Endothelial cell of umbilical vein (primary cell): ENCODE results near the gene FANCC. TPM values are rescaled to one million over a fixed set of nuclear protein-coding genes. Genes with fewer than 3 reads are reported as not detected.

Experiments
- BruUV-seq: library from RNA; stranded (reverse); fragments of 400-500 nt; replicated peaks from 2 replicates; lab custom pipeline; 2021; lab: Mats Ljungman, UMichigan
- CTCF ChIA-PET: fragments of 300-600, 350-600 bp; sonication (Branson Sonifier 250); formaldehyde crosslinking; loops from one replicate; lab custom pipeline; 2021; ENCODE audit warnings: antibody characterized with exemption, inconsistent platforms; lab: Charles Lee
- POLR2A ChIA-PET: fragments of 300-600, 350-600 bp; sonication (Branson Sonifier 250); formaldehyde crosslinking; loops from one replicate; lab custom pipeline; 2021; ENCODE audit warnings: antibody characterized with exemption, inconsistent platforms; lab: Charles Lee
- DNase-seq: peaks from one replicate; pipeline ENCODE4 v3.0.0-alpha.2; 2011; ENCODE audit warnings: low read depth, low spot score
- FAIRE-seq: peaks from 2 replicates; lab custom pipeline; 2011; peaks lifted over from hg19 to GRCh38; lab: Jason Lieb, UNC
- H2AFZ ChIP-seq: 2 replicates; pipeline ENCODE4 v1.6.0; 2012; ENCODE audit warnings: low read depth, low read length, control low read depth, inconsistent platforms
- H3K27ac ChIP-seq: 2 replicates; pipeline ENCODE4 v1.5.1; 2011; ENCODE audit warnings: low read depth, mild to moderate bottlenecking, control low read depth, low read length, moderate library complexity; ENCODE audit not compliant: insufficient read depth
- H3K27me3 ChIP-seq, 2 experiments: 2 replicates each; pipeline versions ENCODE4 v1.6.0 to v1.6.1; 2011; ENCODE audit warnings: low read length in 2 of 2, mixed read lengths in 1 of 2; ENCODE audit not compliant: control insufficient read depth in 2 of 2, insufficient read depth in 2 of 2
- H3K36me3 ChIP-seq, 2 experiments: 2 replicates in 1 of 2; 3 replicates in 1 of 2; pipeline ENCODE4 v1.5.1; 2011; ENCODE audit warnings: low read length in 2 of 2, mild to moderate bottlenecking in 1 of 2, moderate library complexity in 1 of 2; ENCODE audit not compliant: control insufficient read depth in 2 of 2, insufficient read depth in 2 of 2; ENCODE audit errors: extremely low read depth in 1 of 2
- H3K4me1 ChIP-seq: 3 replicates; pipeline ENCODE4 v1.5.1; 2011; ENCODE audit warnings: mild to moderate bottlenecking, low read length; ENCODE audit not compliant: control insufficient read depth, insufficient read depth; ENCODE audit errors: extremely low read depth
- H3K4me2 ChIP-seq: 2 replicates; pipeline ENCODE4 v1.6.1; 2011; ENCODE audit warnings: low read length, control low read depth, mixed read lengths; ENCODE audit not compliant: insufficient read depth
- H3K4me3 ChIP-seq, 3 experiments: fragments of 200-600 bp in 1 of 3; sonication (generic), shearing (Covaris generic) in 1 of 3; replicated peaks in 1 of 3; 2 replicates each; pipeline ENCODE4 v1.5.1; 2011 to 2016; ENCODE audit warnings: control low read depth in 3 of 3, low read length in 3 of 3, mild to moderate bottlenecking in 2 of 3, inconsistent platforms in 1 of 3, low read depth in 1 of 3, moderate library complexity in 1 of 3; ENCODE audit not compliant: insufficient read depth in 1 of 3
- H3K79me2 ChIP-seq: 2 replicates; pipeline ENCODE4 v1.6.0; 2012; ENCODE audit warnings: low read length, inconsistent platforms; ENCODE audit not compliant: control insufficient read depth, insufficient read depth
- H3K9ac ChIP-seq: replicated peaks from 2 replicates; pipeline ENCODE3; 2011; ENCODE audit warnings: low read length, control low read depth; ENCODE audit not compliant: insufficient read depth; ENCODE audit errors: extremely low read depth
- H3K9me1 ChIP-seq: replicated peaks from 3 replicates; pipeline ENCODE4 v1.6.0; 2011; ENCODE audit warnings: mild to moderate bottlenecking, low read length; ENCODE audit not compliant: control insufficient read depth, insufficient read depth; ENCODE audit errors: extremely low read depth
- H3K9me3 ChIP-seq: replicated peaks from 2 replicates; pipeline ENCODE4 v1.5.1; 2012; ENCODE audit warnings: low read length, inconsistent platforms; ENCODE audit not compliant: control insufficient read depth, insufficient read depth
- H4K20me1 ChIP-seq: replicated peaks from 2 replicates; pipeline ENCODE3; 2011; ENCODE audit warnings: mild to moderate bottlenecking, low read length; ENCODE audit not compliant: control insufficient read depth, insufficient read depth; ENCODE audit errors: extremely low read depth
- CTCF ChIP-seq, 2 donors: IDR thresholded peaks; 1 replicate in 1 of 2; 2 replicates in 1 of 2; pipeline ENCODE4 v1.5.1; 2011; ENCODE audit warnings: low read length in 2 of 2, mild to moderate bottlenecking in 2 of 2, moderate library complexity in 2 of 2, control low read depth in 1 of 2, inconsistent platforms in 1 of 2, low read depth in 1 of 2; ENCODE audit not compliant: insufficient read depth in 1 of 2; ENCODE audit errors: extremely low read depth in 1 of 2
- FOS ChIP-seq: IDR thresholded peaks from 2 replicates; pipeline ENCODE4 v1.6.1; 2011; ENCODE audit warnings: mild to moderate bottlenecking, low read length, moderate library complexity, borderline replicate concordance; ENCODE audit not compliant: insufficient read depth
- JUN ChIP-seq: IDR thresholded peaks from 2 replicates; pipeline ENCODE4 v1.6.1; 2011; ENCODE audit warnings: borderline replicate concordance, low read depth; ENCODE audit not compliant: insufficient read length, insufficient read depth
- dilution Hi-C: fragments of 300-500 bp; cut with MboI; formaldehyde crosslinking; loops from one replicate; pipeline ENCODE4 v1.15.0; 2019; ENCODE audit warnings: low sequenced_read_pairs; ENCODE audit not compliant: extremely low pct_ligation_motif_present
- intact Hi-C: fragments of 100-400 bp; cut with micrococcal nuclease; formaldehyde crosslinking; loops from one replicate; pipeline ENCODE4 v1.10.0; 2022
- polyA plus RNA-seq, 4 experiments: library from polyadenylated mRNA; depleted of rRNA in 3 of 4; stranded (reverse) in 3 of 4; unstranded in 1 of 4; fragments of >200 nt; gene quantifications; 2 replicates each; pipeline versions ENCODE4 v1.2.1 to v1.2.3, GENCODE V29; 2011 to 2012; ENCODE audit warnings: missing spikeins in 1 of 4
- total RNA-seq: library from RNA; stranded (reverse); gene quantifications from 2 replicates; pipeline ENCODE4 v1.2.3, GENCODE V29; 2021

Gene FANCC
- total and polyA plus RNA-seq, 2 donors (not counting 3 experiments of a cell fraction or from before 2014, with no cell fraction given) = 5.7 to 13.1 TPM

GRCh38 chr9:95181835-95182234, 135.7 kb downstream of the FANCC start:
- no peaks in the 10 kb centered on the region for H3K9me3 ChIP-seq
- FAIRE-seq (no peak), DNase-seq (no peak)
- H3K4me3 ChIP-seq = no peak overlapping the region
- no peak overlapping the region for H3K27ac ChIP-seq
- no peaks in the 10 kb centered on the region for H4K20me1 ChIP-seq
- no peak overlapping the region for H3K4me2 ChIP-seq
- no TSS peak for BruUV-seq
- POLR2A ChIA-PET = no interaction called here
- H3K27me3 ChIP-seq = no peaks in the 10 kb centered on the region
- TF ChIP-seq JUN (no peak), FOS (no peak)
- intact Hi-C loops = loop anchor here (10.0 kb wide), 3 partner anchors 693 to 1033 kb away; partner anchors contain the start of gene ERCC6L2
- dilution Hi-C loops = no loop called here
- CTCF ChIA-PET = interaction anchor here (0.9 kb wide), 2 partner anchors 14 to 47 kb away, joined by 3 to 4 read pairs; no protein-coding TSS in a partner anchor
- no peaks in the 10 kb centered on the region for H3K4me1 ChIP-seq
- H2AFZ ChIP-seq = no peak overlapping the region
- no peaks in the 10 kb centered on the region for H3K9me1 ChIP-seq
- H3K9ac ChIP-seq = no peak overlapping the region
- no peaks in the 10 kb centered on the region for H3K79me2 ChIP-seq
- no peaks in the 10 kb centered on the region for H3K36me3 ChIP-seq

- no peaks in the 10 kb centered on the region for H4K20me1 ChIP-seq
These were observed 136.2 kb downstream of the FANCC start for GRCh38 chr9:95181226-95181818.

More at GRCh38 chr9:95181226-95181818, 136.2 kb downstream of the FANCC start:
- no peaks in the 10 kb centered on the region for H3K27me3 ChIP-seq
- H3K79me2 ChIP-seq = no peaks in the 10 kb centered on the region
- H3K36me3 ChIP-seq = no peaks in the 10 kb centered on the region
- dilution Hi-C loops = no loop called here
- no peak for TF ChIP-seq FOS
- TF ChIP-seq CTCF (IDR thresholded peaks at IDR 0.05; ENCODE audit: extremely low read depth in 1 of 2, insufficient read depth in 1 of 2, low read depth in 1 of 2, low read length in 2 of 2) = peak; percentile 4 to 15
- no peak overlapping the region for H3K4me2 ChIP-seq
- peak; percentile 18 for FAIRE-seq
- H3K27ac ChIP-seq = no peak overlapping the region
- no peak overlapping the region for H3K9ac ChIP-seq
- no peaks in the 10 kb centered on the region for H3K9me3 ChIP-seq
- POLR2A ChIA-PET = no interaction called here
- H3K4me1 ChIP-seq = no peaks in the 10 kb centered on the region
- peak; percentile 38 for DNase-seq
- H3K4me3 ChIP-seq = no peak overlapping the region
- no TSS peak for BruUV-seq
- intact Hi-C loops = loop anchor here (10.0 kb wide), 3 partner anchors 693 to 1033 kb away; partner anchors contain the start of gene ERCC6L2
- no peak overlapping the region for H2AFZ ChIP-seq
- CTCF ChIA-PET = interaction anchor here (5.6 kb wide), 1 partner anchor 14 kb away, joined by 52 read pairs; no protein-coding TSS in a partner anchor
- H3K9me1 ChIP-seq = no peaks in the 10 kb centered on the region
